Endothelial cell of umbilical vein (primary cell): Measurements from ENCODE around the gene GRAMD1B.

ENCODE experiments used
- CTCF ChIP-seq, 2 donors: IDR thresholded peaks; 1 replicate in 1 of 2; 2 replicates in 1 of 2; pipeline ENCODE4 v1.5.1; 2011; ENCODE audit warnings: low read length in 2 of 2, mild to moderate bottlenecking in 2 of 2, moderate library complexity in 2 of 2, control low read depth in 1 of 2, inconsistent platforms in 1 of 2, low read depth in 1 of 2; ENCODE audit not compliant: insufficient read depth in 1 of 2; ENCODE audit errors: extremely low read depth in 1 of 2
- MAX ChIP-seq: IDR thresholded peaks from 2 replicates; pipeline ENCODE4 v1.6.1; 2011; ENCODE audit not compliant: insufficient read depth, insufficient read length

GRCh38 chr11:123484448-123484847 is 54.4 kb downstream of the GRAMD1B start:
- TF ChIP-seq CTCF (IDR thresholded peaks at IDR 0.05; ENCODE audit: extremely low read depth in 1 of 2, insufficient read depth in 1 of 2, low read depth in 1 of 2, low read length in 2 of 2) (no peak), MAX (no peak)
